GM19025 (cell line): ENCODE measurements around the gene PRSS12.
"Not testable (repeated sequence)": the region's sequence is repeated elsewhere in the genome, so short reads cannot be mapped to it uniquely, and the experiment has no call there.

ENCODE experiments used
- ATAC-seq: cut with Tn5 transposase; IDR thresholded peaks from one replicate; pipeline ENCODE4 v1.9.1; 2021; ENCODE audit warnings: mild to moderate bottlenecking, low read depth, moderate library complexity; ENCODE audit not compliant: unreplicated experiment

Gene PRSS12

GRCh38 chr4:118279920-118280432 is 72.8 kb downstream of the PRSS12 start:
- ATAC-seq, result no peak

GRCh38 chr4:118279328-118279727 is 73.5 kb downstream of the PRSS12 start:
- no peak for ATAC-seq

GRCh38 chr4:118278473-118279274 is 74.1 kb downstream of the PRSS12 start:
- peak; percentile 77 for ATAC-seq

GRCh38 chr4:118277243-118277642 is 75.6 kb downstream of the PRSS12 start:
- no peak for ATAC-seq

- no peak for ATAC-seq
Observed at GRCh38 chr4:118276580-118276979, 76.2 kb downstream of the PRSS12 start.

GRCh38 chr4:118273642-118274041 is 79.2 kb downstream of the PRSS12 start:
- no peak for ATAC-seq

GRCh38 chr4:118271788-118272187 is 81.0 kb downstream of the PRSS12 start:
- ATAC-seq, result no peak

GRCh38 chr4:118270492-118270891 is 82.3 kb downstream of the PRSS12 start:
- no peak for ATAC-seq

- no peak for ATAC-seq
Observed at GRCh38 chr4:118268780-118269179, 84.0 kb downstream of the PRSS12 start.

- ATAC-seq, result not testable (repeated sequence)
Observed at GRCh38 chr4:118266145-118266496, 86.7 kb downstream of the PRSS12 start.

- no peak for ATAC-seq
Observed at GRCh38 chr4:118265312-118266144, 87.3 kb downstream of the PRSS12 start.

GRCh38 chr4:118264096-118264495 is 88.7 kb downstream of the PRSS12 start:
- no peak for ATAC-seq

GRCh38 chr4:118260309-118260708 is 92.5 kb downstream of the PRSS12 start:
- no peak for ATAC-seq

- no peak for ATAC-seq
Observed at GRCh38 chr4:118259111-118259510, 93.7 kb downstream of the PRSS12 start.

GRCh38 chr4:118254368-118254767 is 98.4 kb downstream of the PRSS12 start:
- ATAC-seq, result no peak

GRCh38 chr4:118249890-118250289 is 102.9 kb downstream of the PRSS12 start:
- no peak for ATAC-seq

- ATAC-seq, result no peak
Observed at GRCh38 chr4:118237531-118237930, 115.3 kb downstream of the PRSS12 start.

GRCh38 chr4:118235566-118236120 is 117.2 kb downstream of the PRSS12 start:
- ATAC-seq, result no peak
